Liver (tissue), 9 donors: Measurements from ENCODE around the gene AMER2. TPM values are rescaled to one million over a fixed set of nuclear protein-coding genes. Genes with fewer than 3 reads are reported as not detected.

ENCODE experiments used
- DNase-seq: peaks from one replicate; pipeline ENCODE4 v3.0.0-alpha.2; 2017; ENCODE audit warnings: low spot score
- H3K27ac ChIP-seq, 2 donors: one replicate each; pipeline ENCODE4 v1.7.0; 2013; ENCODE audit warnings: inconsistent platforms in 2 of 2, low read length in 2 of 2, control low read depth in 1 of 2, low read depth in 1 of 2, mild to moderate bottlenecking in 1 of 2
- H3K27me3 ChIP-seq, 4 donors: one replicate each; pipeline versions ENCODE4 v1.6.1 to v1.7.0; 2013; ENCODE audit warnings: low read length in 3 of 4, inconsistent platforms in 1 of 4, mild to moderate bottlenecking in 1 of 4, moderate library complexity in 1 of 4; ENCODE audit not compliant: control insufficient read depth in 4 of 4, insufficient read depth in 4 of 4
- H3K36me3 ChIP-seq, 4 donors: one replicate each; pipeline versions ENCODE4 v1.6.1 to v1.7.0; 2013; ENCODE audit warnings: low read length in 3 of 4, mild to moderate bottlenecking in 3 of 4, low read depth in 1 of 4, moderate library complexity in 1 of 4; ENCODE audit not compliant: control insufficient read depth in 4 of 4, insufficient read depth in 3 of 4
- H3K4me1 ChIP-seq, 4 donors: one replicate each; pipeline versions ENCODE4 v1.6.1 to v1.7.0; 2013; ENCODE audit warnings: low read length in 3 of 4, mild to moderate bottlenecking in 3 of 4, moderate library complexity in 1 of 4; ENCODE audit not compliant: control insufficient read depth in 4 of 4, insufficient read depth in 4 of 4
- H3K4me3 ChIP-seq, 3 donors: one replicate each; pipeline versions ENCODE4 v1.6.1 to v1.7.0; 2013; ENCODE audit warnings: low read length in 3 of 3, control low read depth in 1 of 3, low read depth in 1 of 3, mild to moderate bottlenecking in 1 of 3
- H3K9ac ChIP-seq, 2 donors: one replicate each; pipeline ENCODE4 v1.7.0; 2013; ENCODE audit warnings: low read length in 2 of 2, mild to moderate bottlenecking in 2 of 2, moderate library complexity in 2 of 2, control low read depth in 1 of 2, low read depth in 1 of 2
- H3K9me3 ChIP-seq, 4 donors: one replicate each; pipeline versions ENCODE4 v1.6.1 to v1.7.0; 2013; ENCODE audit warnings: low read length in 3 of 4; ENCODE audit not compliant: control insufficient read depth in 4 of 4
- ATF3 ChIP-seq: IDR thresholded peaks from 2 replicates; pipeline ENCODE4 v1.6.1; 2016; ENCODE audit warnings: antibody characterized with exemption
- CTCF ChIP-seq: fragments of 150-350 bp; IDR thresholded peaks from 2 replicates; pipeline ENCODE4 v1.5.1; 2017; ENCODE audit warnings: improper control_type of control experiment, low read depth, low read length; ENCODE audit not compliant: missing input control
- EGR1 ChIP-seq, 2 donors: IDR thresholded peaks; 2 replicates each; pipeline ENCODE4 v1.6.1; 2016 to 2018; ENCODE audit warnings: antibody characterized with exemption in 2 of 2, low read depth in 2 of 2
- FOXA1 ChIP-seq: IDR thresholded peaks from 2 replicates; pipeline ENCODE4 v1.6.1; 2016; ENCODE audit warnings: antibody characterized with exemption
- GABPA ChIP-seq, 2 donors: IDR thresholded peaks in 1 of 2; conservative IDR thresholded peaks in 1 of 2; 2 replicates each; pipeline ENCODE4 v1.6.1; 2016; ENCODE audit warnings: antibody characterized with exemption in 2 of 2, mild to moderate bottlenecking in 1 of 2, moderate library complexity in 1 of 2
- HNF4A ChIP-seq, 2 donors: conservative IDR thresholded peaks; 2 replicates each; pipeline ENCODE4 v1.6.1; 2016; ENCODE audit warnings: antibody characterized with exemption in 2 of 2, mild to moderate bottlenecking in 2 of 2
- HNF4G ChIP-seq: IDR thresholded peaks from 2 replicates; pipeline ENCODE4 v1.6.1; 2016; ENCODE audit warnings: antibody characterized with exemption
- JUND ChIP-seq, 2 donors: IDR thresholded peaks; 2 replicates each; pipeline ENCODE4 v1.6.1; 2016; ENCODE audit warnings: antibody characterized with exemption in 2 of 2
- NR2F2 ChIP-seq: IDR thresholded peaks from 2 replicates; pipeline ENCODE4 v1.6.1; 2016; ENCODE audit warnings: antibody characterized with exemption
- RAD21 ChIP-seq, 2 donors: IDR thresholded peaks; 2 replicates each; pipeline ENCODE4 v1.6.1; 2016; ENCODE audit warnings: antibody characterized with exemption in 2 of 2, mild to moderate bottlenecking in 2 of 2
- RXRA ChIP-seq, 2 donors: IDR thresholded peaks; 2 replicates each; pipeline ENCODE4 v1.6.1; 2017 to 2018; ENCODE audit warnings: antibody characterized with exemption in 2 of 2, mild to moderate bottlenecking in 1 of 2
- SP1 ChIP-seq: IDR thresholded peaks from 2 replicates; pipeline ENCODE4 v1.6.1; 2018; ENCODE audit warnings: antibody characterized with exemption, mild to moderate bottlenecking
- TAF1 ChIP-seq: conservative IDR thresholded peaks from 2 replicates; pipeline ENCODE4 v1.6.1; 2016; ENCODE audit warnings: antibody characterized with exemption, mild to moderate bottlenecking
- YY1 ChIP-seq: IDR thresholded peaks from 2 replicates; pipeline ENCODE4 v1.6.1; 2016; ENCODE audit warnings: antibody characterized with exemption, mild to moderate bottlenecking
- WGBS: extraction: QIAGEN DNeasy Blood & Tissue Kit; methylation state at CpG from one replicate; pipeline ENCODE4 v1.1.7; 2013; 5-methylcytosine and 5-hydroxymethylcytosine counted together
- polyA plus RNA-seq, 2 donors: library from polyadenylated mRNA; stranded (reverse) in 1 of 2; unstranded in 1 of 2; fragments of 200-250 nt in 1 of 2; fragments of >200 nt in 1 of 2; fragmentation: Nextera tagmentation in 1 of 2; extraction: Ambion mirVana in 1 of 2; gene quantifications; one replicate each; pipeline versions ENCODE4 v1.2.1 to v1.2.3, GENCODE V29; 2013 to 2015
- total RNA-seq, 2 donors: library from RNA; depleted of rRNA; stranded (reverse); fragments of >200 nt; gene quantifications; one replicate each; pipeline ENCODE4 v1.2.3, GENCODE V29; 2014
- TF ChIP-seq, protein P1 (sequence below): IDR thresholded peaks from 2 replicates; pipeline ENCODE4 v1.6.1; 2016; ENCODE audit warnings: antibody characterized with exemption
- TF ChIP-seq, protein P2 (sequence below): IDR thresholded peaks from 2 replicates; pipeline ENCODE4 v1.6.1; 2016; ENCODE audit warnings: antibody characterized with exemption
- TF ChIP-seq, protein P3 (sequence below): IDR thresholded peaks from 2 replicates; pipeline ENCODE4 v1.6.1; 2016; ENCODE audit warnings: antibody characterized with exemption, mild to moderate bottlenecking
- donor health status: healthy.
- donor health status: healthy.
- donor health status: healthy.
- donor health status: healthy.
- donor health status: healthy.

AMER2 gene
- total and polyA plus RNA-seq, 4 donors: not detected

DNA sequence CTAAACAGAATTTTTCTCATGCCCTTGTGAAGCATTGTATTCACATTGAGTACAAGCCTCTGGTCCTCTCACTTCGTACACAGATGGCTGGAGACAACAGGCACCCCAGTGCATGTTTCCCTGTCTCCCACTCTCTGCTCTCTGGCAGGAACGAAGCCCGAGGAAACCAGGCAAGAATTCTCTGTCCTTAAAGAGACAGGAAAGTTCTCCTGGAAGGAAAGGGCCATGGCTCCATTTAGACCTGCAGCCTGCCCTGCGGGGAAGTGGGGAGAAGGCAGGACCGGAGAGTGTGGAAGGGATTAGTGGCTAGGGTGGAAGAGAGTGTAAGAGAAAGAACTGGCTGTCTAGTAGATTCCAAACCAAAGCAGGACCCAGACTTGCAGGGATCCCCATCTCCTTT, 15.5 kb upstream of the AMER2 start:
- Histone ChIP-seq H3K4me3 (no peak overlapping the region), H3K9ac (no peak overlapping the region), H3K27ac (no peak overlapping the region), H3K9me3 (peaks cover 0 to 2% (median under 1%) of the 10 kb centered on the region in 4 donors), H3K36me3 (no peaks in the 10 kb centered on the region), H3K4me1 (no peaks in the 10 kb centered on the region), H3K27me3 (peaks cover 0 to 4% (median 0%) of the 10 kb centered on the region in 4 donors)
- TF ChIP-seq, protein P1, sequence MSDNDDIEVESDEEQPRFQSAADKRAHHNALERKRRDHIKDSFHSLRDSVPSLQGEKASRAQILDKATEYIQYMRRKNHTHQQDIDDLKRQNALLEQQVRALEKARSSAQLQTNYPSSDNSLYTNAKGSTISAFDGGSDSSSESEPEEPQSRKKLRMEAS: no peak
- no peak for TF ChIP-seq GABPA (IDR thresholded peaks at IDR 0.05 in 1 of 2, conservative IDR thresholded peaks at IDR 0.05 in 1 of 2)
- TF ChIP-seq TAF1: no peak
- TF ChIP-seq RAD21 (IDR thresholded peaks at IDR 0.05): no peak
- TF ChIP-seq NR2F2: no peak
- no peak for TF ChIP-seq RXRA (IDR thresholded peaks at IDR 0.05)
- TF ChIP-seq FOXA1: no peak
- TF ChIP-seq HNF4A (conservative IDR thresholded peaks at IDR 0.05): no peak
- no peak for TF ChIP-seq CTCF
- TF ChIP-seq, protein P2, sequence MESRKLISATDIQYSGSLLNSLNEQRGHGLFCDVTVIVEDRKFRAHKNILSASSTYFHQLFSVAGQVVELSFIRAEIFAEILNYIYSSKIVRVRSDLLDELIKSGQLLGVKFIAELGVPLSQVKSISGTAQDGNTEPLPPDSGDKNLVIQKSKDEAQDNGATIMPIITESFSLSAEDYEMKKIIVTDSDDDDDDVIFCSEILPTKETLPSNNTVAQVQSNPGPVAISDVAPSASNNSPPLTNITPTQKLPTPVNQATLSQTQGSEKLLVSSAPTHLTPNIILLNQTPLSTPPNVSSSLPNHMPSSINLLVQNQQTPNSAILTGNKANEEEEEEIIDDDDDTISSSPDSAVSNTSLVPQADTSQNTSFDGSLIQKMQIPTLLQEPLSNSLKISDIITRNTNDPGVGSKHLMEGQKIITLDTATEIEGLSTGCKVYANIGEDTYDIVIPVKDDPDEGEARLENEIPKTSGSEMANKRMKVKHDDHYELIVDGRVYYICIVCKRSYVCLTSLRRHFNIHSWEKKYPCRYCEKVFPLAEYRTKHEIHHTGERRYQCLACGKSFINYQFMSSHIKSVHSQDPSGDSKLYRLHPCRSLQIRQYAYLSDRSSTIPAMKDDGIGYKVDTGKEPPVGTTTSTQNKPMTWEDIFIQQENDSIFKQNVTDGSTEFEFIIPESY: no peak
- TF ChIP-seq JUND (IDR thresholded peaks at IDR 0.05): no peak
- no peak for TF ChIP-seq HNF4G
- TF ChIP-seq ATF3: no peak
- no peak for TF ChIP-seq EGR1 (IDR thresholded peaks at IDR 0.05; ENCODE audit: low read depth in 2 of 2)
- TF ChIP-seq SP1: no peak
- TF ChIP-seq YY1: no peak
- TF ChIP-seq, protein P3, sequence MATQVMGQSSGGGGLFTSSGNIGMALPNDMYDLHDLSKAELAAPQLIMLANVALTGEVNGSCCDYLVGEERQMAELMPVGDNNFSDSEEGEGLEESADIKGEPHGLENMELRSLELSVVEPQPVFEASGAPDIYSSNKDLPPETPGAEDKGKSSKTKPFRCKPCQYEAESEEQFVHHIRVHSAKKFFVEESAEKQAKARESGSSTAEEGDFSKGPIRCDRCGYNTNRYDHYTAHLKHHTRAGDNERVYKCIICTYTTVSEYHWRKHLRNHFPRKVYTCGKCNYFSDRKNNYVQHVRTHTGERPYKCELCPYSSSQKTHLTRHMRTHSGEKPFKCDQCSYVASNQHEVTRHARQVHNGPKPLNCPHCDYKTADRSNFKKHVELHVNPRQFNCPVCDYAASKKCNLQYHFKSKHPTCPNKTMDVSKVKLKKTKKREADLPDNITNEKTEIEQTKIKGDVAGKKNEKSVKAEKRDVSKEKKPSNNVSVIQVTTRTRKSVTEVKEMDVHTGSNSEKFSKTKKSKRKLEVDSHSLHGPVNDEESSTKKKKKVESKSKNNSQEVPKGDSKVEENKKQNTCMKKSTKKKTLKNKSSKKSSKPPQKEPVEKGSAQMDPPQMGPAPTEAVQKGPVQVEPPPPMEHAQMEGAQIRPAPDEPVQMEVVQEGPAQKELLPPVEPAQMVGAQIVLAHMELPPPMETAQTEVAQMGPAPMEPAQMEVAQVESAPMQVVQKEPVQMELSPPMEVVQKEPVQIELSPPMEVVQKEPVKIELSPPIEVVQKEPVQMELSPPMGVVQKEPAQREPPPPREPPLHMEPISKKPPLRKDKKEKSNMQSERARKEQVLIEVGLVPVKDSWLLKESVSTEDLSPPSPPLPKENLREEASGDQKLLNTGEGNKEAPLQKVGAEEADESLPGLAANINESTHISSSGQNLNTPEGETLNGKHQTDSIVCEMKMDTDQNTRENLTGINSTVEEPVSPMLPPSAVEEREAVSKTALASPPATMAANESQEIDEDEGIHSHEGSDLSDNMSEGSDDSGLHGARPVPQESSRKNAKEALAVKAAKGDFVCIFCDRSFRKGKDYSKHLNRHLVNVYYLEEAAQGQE: no peak
- no peak for DNase-seq
- 64% methylated on average over 5 of the region's 5 CpGs for WGBS

DNA sequence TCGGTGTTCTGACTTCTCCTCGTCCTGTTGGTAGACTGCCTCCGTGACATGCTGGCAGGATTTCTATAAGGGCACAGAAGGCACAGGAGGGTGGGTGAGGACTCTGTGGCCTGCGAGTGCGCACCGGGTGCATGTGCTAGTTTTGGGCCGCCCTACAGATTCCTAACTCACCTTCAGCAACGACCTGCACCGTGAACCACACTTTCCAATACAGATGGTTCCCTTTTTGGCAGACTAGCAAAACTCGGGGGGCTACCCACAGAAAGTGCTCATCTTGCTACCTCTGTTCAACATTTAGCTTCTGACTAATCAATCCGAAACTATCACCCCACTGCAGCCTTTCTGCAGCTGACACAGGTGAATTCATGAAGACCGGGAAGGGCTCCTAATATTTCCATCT, 14.1 kb upstream of the AMER2 start:
- 76% methylated on average over 12 of the region's 12 CpGs for WGBS
- Histone ChIP-seq H3K4me1 (no peaks in the 10 kb centered on the region), H3K36me3 (no peaks in the 10 kb centered on the region), H3K4me3 (no peak overlapping the region), H3K9ac (no peak overlapping the region), H3K9me3 (peaks cover 0 to 2% (median under 1%) of the 10 kb centered on the region in 4 donors), H3K27me3 (peaks cover 0 to 4% (median 0%) of the 10 kb centered on the region in 4 donors), H3K27ac (no peak overlapping the region)
- no peak for DNase-seq
- TF ChIP-seq, protein P2: no peak
- TF ChIP-seq CTCF (no peak), ATF3 (no peak), SP1 (no peak), HNF4G (no peak), TAF1 (no peak), GABPA (IDR thresholded peaks at IDR 0.05 in 1 of 2, conservative IDR thresholded peaks at IDR 0.05 in 1 of 2) (no peak), HNF4A (conservative IDR thresholded peaks at IDR 0.05) (no peak), EGR1 (IDR thresholded peaks at IDR 0.05; ENCODE audit: low read depth in 2 of 2) (no peak), YY1 (no peak), RXRA (IDR thresholded peaks at IDR 0.05) (no peak), FOXA1 (no peak)
- TF ChIP-seq, protein P1: no peak
